ENCODE measurements around the gene OXA1L.

DNA sequence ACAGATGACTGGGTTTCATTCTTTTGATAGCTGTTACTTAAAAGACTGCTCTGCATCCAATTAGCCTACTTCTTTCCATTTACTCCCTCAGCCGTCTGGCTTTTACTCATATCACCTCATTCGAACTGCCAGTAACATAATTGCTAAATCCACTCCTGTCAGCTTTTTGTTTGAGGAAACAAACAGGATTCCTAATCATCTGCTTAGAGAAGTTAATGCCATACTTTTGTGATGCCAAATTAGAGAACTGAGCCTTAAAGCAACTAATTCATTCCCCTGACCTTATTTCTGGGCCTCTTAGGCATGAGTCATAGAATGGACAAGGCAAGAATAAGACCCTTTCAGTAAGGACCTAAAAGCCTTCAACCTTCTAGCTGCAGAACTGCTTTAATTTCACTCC is 2.9 kb downstream of the OXA1L start:
- TF ChIP-seq, protein P1, sequence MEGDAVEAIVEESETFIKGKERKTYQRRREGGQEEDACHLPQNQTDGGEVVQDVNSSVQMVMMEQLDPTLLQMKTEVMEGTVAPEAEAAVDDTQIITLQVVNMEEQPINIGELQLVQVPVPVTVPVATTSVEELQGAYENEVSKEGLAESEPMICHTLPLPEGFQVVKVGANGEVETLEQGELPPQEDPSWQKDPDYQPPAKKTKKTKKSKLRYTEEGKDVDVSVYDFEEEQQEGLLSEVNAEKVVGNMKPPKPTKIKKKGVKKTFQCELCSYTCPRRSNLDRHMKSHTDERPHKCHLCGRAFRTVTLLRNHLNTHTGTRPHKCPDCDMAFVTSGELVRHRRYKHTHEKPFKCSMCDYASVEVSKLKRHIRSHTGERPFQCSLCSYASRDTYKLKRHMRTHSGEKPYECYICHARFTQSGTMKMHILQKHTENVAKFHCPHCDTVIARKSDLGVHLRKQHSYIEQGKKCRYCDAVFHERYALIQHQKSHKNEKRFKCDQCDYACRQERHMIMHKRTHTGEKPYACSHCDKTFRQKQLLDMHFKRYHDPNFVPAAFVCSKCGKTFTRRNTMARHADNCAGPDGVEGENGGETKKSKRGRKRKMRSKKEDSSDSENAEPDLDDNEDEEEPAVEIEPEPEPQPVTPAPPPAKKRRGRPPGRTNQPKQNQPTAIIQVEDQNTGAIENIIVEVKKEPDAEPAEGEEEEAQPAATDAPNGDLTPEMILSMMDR (IDR thresholded peaks at IDR 0.05): no peak
- TF ChIP-seq EZH2 (IDR thresholded peaks at IDR 0.05): no peak

Measured in neural progenitor cell (in vitro differentiated cells).